ENCODE data around the gene GAD2. TPM values are rescaled to one million over a fixed set of nuclear protein-coding genes. Genes with fewer than 3 reads are reported as not detected.
"Not testable (repeated sequence)": the region's sequence is repeated elsewhere in the genome, so short reads cannot be mapped to it uniquely, and the experiment has no call there.

GAD2 gene
- total RNA-seq, 1 experiment from 2014 or later = not detected

GRCh38 chr10:26341701-26342100, 125.1 kb downstream of the GAD2 start:
- Mint-ChIP-seq H3K36me3 (ENCODE audit: insufficient read depth, unreplicated experiment) (no peaks in the 10 kb centered on the region), H3K4me1 (ENCODE audit: low read depth, unreplicated experiment) (peaks cover 11% of the 10 kb centered on the region), H3K27ac (ENCODE audit: unreplicated experiment) (no peak overlapping the region), H3K9me3 (ENCODE audit: unreplicated experiment) (peaks cover 21% of the 10 kb centered on the region), H3K27me3 (ENCODE audit: insufficient read depth, unreplicated experiment) (no peaks in the 10 kb centered on the region), H3K4me3 (ENCODE audit: unreplicated experiment) (no peak overlapping the region)
- no peaks in the 10 kb centered on the region for H3K27me3 ChIP-seq (replicated peaks; ENCODE audit: control insufficient read depth, insufficient read depth, low read length)
- H3K9me3 ChIP-seq = peaks cover 19% of the 10 kb centered on the region
- no peak for TF ChIP-seq CTCF (IDR thresholded peaks at IDR 0.05; ENCODE audit: insufficient read depth in 1 of 2, low read depth in 1 of 2, low read length in 1 of 2, severe bottlenecking in 1 of 2, unreplicated experiment in 1 of 2)
- peaks cover 2% of the 10 kb centered on the region for H3K4me1 ChIP-seq
- intact Hi-C loops (cut with micrococcal nuclease; ENCODE audit: unreplicated experiment) = no loop called here
- no TSS peak for BruUV-seq (replicated peaks)
- DNase-seq = no peak
- CTCF ChIA-PET = no interaction called here
- H3K4me3 ChIP-seq (ENCODE audit: low read depth, low read length) = no peak overlapping the region
- no peaks in the 10 kb centered on the region for H3K36me3 ChIP-seq (ENCODE audit: control insufficient read depth, insufficient read depth, low read length)
- POLR2A ChIA-PET = no interaction called here

GRCh38 chr10:26348821-26349417, 132.3 kb downstream of the GAD2 start:
- H3K27me3 Mint-ChIP-seq (ENCODE audit: insufficient read depth, unreplicated experiment); POLR2A ChIA-PET: not testable (repeated sequence)

More at GRCh38 chr10:26348821-26349417, 132.3 kb downstream of the GAD2 start:
- Mint-ChIP-seq H3K4me3 (ENCODE audit: unreplicated experiment) (peak overlapping the region; percentile 43), H3K36me3 (ENCODE audit: insufficient read depth, unreplicated experiment) (peaks cover 41% of the 10 kb centered on the region), H3K4me1 (ENCODE audit: low read depth, unreplicated experiment) (peaks cover 39% of the 10 kb centered on the region), H3K9me3 (ENCODE audit: unreplicated experiment) (peaks cover 50% of the 10 kb centered on the region), H3K27ac (ENCODE audit: unreplicated experiment) (peak overlapping the region; percentile 89)
- intact Hi-C loops (cut with micrococcal nuclease; ENCODE audit: unreplicated experiment) = loop anchor here (1.0 to 5.0 kb wide), 6 partner anchors 12 to 175 kb away; no protein-coding TSS in a partner anchor
- H3K27me3 ChIP-seq (replicated peaks; ENCODE audit: control insufficient read depth, insufficient read depth, low read length); BruUV-seq (replicated peaks); H3K36me3 ChIP-seq (ENCODE audit: control insufficient read depth, insufficient read depth, low read length); H3K4me3 ChIP-seq (ENCODE audit: low read depth, low read length): not testable (repeated sequence)
- peak; percentile 93 to 95 for DNase-seq
- H3K9me3 ChIP-seq = peaks cover 56% of the 10 kb centered on the region
- peaks cover 46% of the 10 kb centered on the region for H3K4me1 ChIP-seq
- CTCF ChIA-PET = interaction anchor here (0.8 kb wide), 1 partner anchor 207 kb away, joined by 4 read pairs; no protein-coding TSS in a partner anchor

Other genes starting within 250 kb of the GAD2 start
- 0.14 and 0.16 TPM in 2 replicates for gene APBB1IP, start 221.6 kb downstream of the GAD2 start, total RNA-seq (2022)